SK-N-MC (cell line): ENCODE results near the gene MROH7.

Experiments
- EZH2 ChIP-seq: fragments of 200-600 bp; sonication (generic); IDR thresholded peaks from one replicate; pipeline ENCODE4 v1.6.1; 2017; ENCODE audit warnings: antibody characterized with exemption
- POLR2AphosphoS5 ChIP-seq: IDR thresholded peaks from 2 replicates; pipeline ENCODE4 v1.6.1; 2012; ENCODE audit warnings: mild to moderate bottlenecking, low read depth, low read length, borderline replicate concordance

DNA sequence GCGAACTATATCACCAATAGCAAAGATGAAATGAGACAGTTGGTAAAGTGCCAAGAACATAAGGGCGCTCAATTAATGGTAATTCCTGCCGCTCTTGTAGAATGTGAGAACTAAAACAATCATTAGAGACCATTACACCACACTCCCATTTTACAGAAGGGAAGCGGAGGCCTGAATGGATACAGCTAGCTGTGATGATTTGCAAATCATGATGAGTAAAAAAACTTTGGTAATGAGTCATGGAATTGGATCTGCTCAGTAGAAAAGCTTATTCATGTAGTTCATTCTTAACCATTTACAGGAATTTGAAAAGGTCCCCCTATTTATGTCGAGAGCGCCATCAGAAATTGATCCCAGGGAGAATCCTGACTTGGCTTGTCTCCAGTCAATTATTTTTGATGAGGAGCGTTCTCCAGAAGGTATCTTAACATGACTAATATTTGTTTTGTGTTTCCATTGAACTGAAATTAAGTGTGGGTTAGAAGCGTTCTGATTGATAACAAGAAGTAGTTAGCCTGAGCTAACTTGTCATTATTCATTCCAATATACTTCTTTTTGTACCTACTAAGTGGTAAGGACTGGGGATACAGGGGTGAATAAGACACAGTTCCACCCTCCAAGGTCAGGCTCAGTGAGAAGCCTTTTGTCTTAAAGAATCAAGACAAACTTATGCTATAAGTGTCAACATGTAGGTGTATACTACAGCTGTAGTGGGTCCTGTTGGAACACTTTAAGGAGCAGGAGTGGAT lies 74.9 kb downstream of the MROH7 start:
- TF ChIP-seq EZH2 (no peak), POLR2AphosphoS5 (no peak)
